Left ventricle myocardium inferior (tissue), 1 donor: ENCODE measurements around the gene PDILT. TPM values are rescaled to one million over a fixed set of nuclear protein-coding genes. Genes with fewer than 3 reads are reported as not detected.

Source experiments
- DNase-seq: peaks from one replicate; pipeline ENCODE4 v3.0.0-alpha.2; 2020
- H3K27ac ChIP-seq: fragments of 200-600 bp; replicated peaks from 2 replicates; pipeline ENCODE4 v1.8.0; 2021
- H3K27me3 ChIP-seq: fragments of 200-600 bp; 2 replicates; pipeline ENCODE4 v1.8.0; 2021; ENCODE audit warnings: low read depth
- H3K36me3 ChIP-seq: fragments of 200-600 bp; 2 replicates; pipeline ENCODE4 v1.8.0; 2021
- H3K4me1 ChIP-seq: fragments of 200-600 bp; 2 replicates; pipeline ENCODE4 v1.8.0; 2021
- H3K4me3 ChIP-seq: fragments of 200-600 bp; 2 replicates; pipeline ENCODE4 v1.8.0; 2021; ENCODE audit warnings: mild to moderate bottlenecking, moderate library complexity
- H3K9me3 ChIP-seq: fragments of 200-600 bp; replicated peaks from 2 replicates; pipeline ENCODE4 v1.8.0; 2021
- CTCF ChIP-seq: fragments of 200-600 bp; IDR thresholded peaks from 2 replicates; pipeline ENCODE4 v1.8.0; 2021; ENCODE audit warnings: antibody characterized with exemption, mild to moderate bottlenecking, borderline replicate concordance
- intact Hi-C: fragments of 100-400 bp; cut with micrococcal nuclease; formaldehyde crosslinking; loops from one replicate; pipeline ENCODE4 v1.11.0; 2022
- total RNA-seq: library from RNA; stranded (reverse); fragmentation: NEBNext Ultra II Directional; extraction: Animal tissue kit (Norgen Biotek cat#: 25700); gene quantifications from one replicate; pipeline ENCODE4 v1.2.1, GENCODE V29; 2021
- donor health status: DM: no; HTN: yes; CAD: no; lungs with severe emphysema.

PDILT gene
- total RNA-seq, 1 donor from 2014 or later = not detected

- peaks cover 86% of the 10 kb centered on the region for H3K27me3 ChIP-seq
- H3K9me3 ChIP-seq = peaks cover 6% of the 10 kb centered on the region
These were observed 27.4 kb downstream of the PDILT start for GRCh38 chr16:20377181-20377580.

GRCh38 chr16:20372701-20373100, 31.8 kb downstream of the PDILT start:
- intact Hi-C loops = no loop called here

More at GRCh38 chr16:20377181-20377580, 27.4 kb downstream of the PDILT start:
- Histone ChIP-seq H3K4me3 (no peak overlapping the region), H3K4me1 (no peaks in the 10 kb centered on the region), H3K27ac (no peak overlapping the region), H3K36me3 (no peaks in the 10 kb centered on the region)
- DNase-seq = no peak
- intact Hi-C loops = no loop called here
- no peak for TF ChIP-seq CTCF

GRCh38 chr16:20369452-20370054, 35.0 kb downstream of the PDILT start:
- TF ChIP-seq CTCF = no peak
- intact Hi-C loops = no loop called here
- Histone ChIP-seq H3K4me1 (no peaks in the 10 kb centered on the region), H3K27ac (no peak overlapping the region), H3K9me3 (peaks cover 6% of the 10 kb centered on the region), H3K27me3 (peaks cover 71% of the 10 kb centered on the region), H3K4me3 (no peak overlapping the region), H3K36me3 (no peaks in the 10 kb centered on the region)
- no peak for DNase-seq

More at GRCh38 chr16:20372701-20373100, 31.8 kb downstream of the PDILT start:
- Histone ChIP-seq H3K27ac (no peak overlapping the region), H3K27me3 (peaks cover 91% of the 10 kb centered on the region), H3K4me1 (no peaks in the 10 kb centered on the region), H3K9me3 (peaks cover 6% of the 10 kb centered on the region), H3K4me3 (no peak overlapping the region), H3K36me3 (no peaks in the 10 kb centered on the region)
- no peak for DNase-seq
- TF ChIP-seq CTCF = no peak

- H3K27ac ChIP-seq = no peak overlapping the region
- H3K27me3 ChIP-seq = peaks cover 47% of the 10 kb centered on the region
- H3K9me3 ChIP-seq = peaks cover 3% of the 10 kb centered on the region
- no peaks in the 10 kb centered on the region for H3K4me1 ChIP-seq
- DNase-seq = no peak
- intact Hi-C loops = no loop called here
- TF ChIP-seq CTCF = no peak
- no peak overlapping the region for H3K4me3 ChIP-seq
- H3K36me3 ChIP-seq = no peaks in the 10 kb centered on the region
These were observed 40.5 kb downstream of the PDILT start for GRCh38 chr16:20364051-20364450.

- H3K36me3 ChIP-seq = no peaks in the 10 kb centered on the region
- intact Hi-C loops = no loop called here
- no peak for DNase-seq
- no peak overlapping the region for H3K27ac ChIP-seq
- no peaks in the 10 kb centered on the region for H3K4me1 ChIP-seq
- H3K9me3 ChIP-seq = peaks cover 3% of the 10 kb centered on the region
- H3K4me3 ChIP-seq = no peak overlapping the region
- peaks cover 46% of the 10 kb centered on the region for H3K27me3 ChIP-seq
- no peak for TF ChIP-seq CTCF
These were observed 41.3 kb downstream of the PDILT start for GRCh38 chr16:20363191-20363590.
